ENCODE measurements around the gene TMEM52. TPM values are rescaled to one million over a fixed set of nuclear protein-coding genes. Genes with fewer than 3 reads are reported as not detected.

Gene TMEM52
- total and polyA plus RNA-seq, 2 of the 13 experiments (the other 11 are each of a cell fraction or from before 2014, with no cell fraction given) = 13.2 to 18.7 TPM

- in situ Hi-C loops (cut with HindIII; ENCODE audit: extremely low pct_ligation_motif_present, low pct_unique_long_range_greater_than_20kb) = loop anchor here (5.0 kb wide), 1 partner anchor 87 kb away; no protein-coding TSS in a partner anchor
- 21% methylated on average over 4 of the region's 23 CpGs for WGBS (ENCODE audit: low lambda C conversion rate)
- TF ChIP-seq ARNT2 (CRISPR knock-in tag; IDR thresholded peaks at IDR 0.05; ENCODE audit: low read depth) (no peak; the same call in 1 of the 2 replicates), ZBTB21 (CRISPR knock-in tag; IDR thresholded peaks at IDR 0.05) (no peak), ZNF180 (CRISPR knock-in tag; IDR thresholded peaks at IDR 0.05; ENCODE audit: borderline replicate concordance, low read depth) (0 out of 2 replicates have a peak, but pooled peaks have one; percentile 34), ATF5 (CRISPR knock-in tag; IDR thresholded peaks at IDR 0.05; ENCODE audit: low read depth) (no peak), KDM2A (CRISPR knock-in tag; IDR thresholded peaks at IDR 0.05; ENCODE audit: borderline replicate concordance, low read depth) (peak; percentile 92), PRDM4 (CRISPR knock-in tag; IDR thresholded peaks at IDR 0.05; ENCODE audit: borderline replicate concordance) (no peak), ZNF282 (IDR thresholded peaks at IDR 0.05; ENCODE audit: partially characterized antibody) (no peak), ZFP36L1 (CRISPR knock-in tag; IDR thresholded peaks at IDR 0.05) (no peak), ZNF337 (CRISPR knock-in tag; IDR thresholded peaks at IDR 0.05; ENCODE audit: borderline replicate concordance, low read depth) (0 out of 2 replicates have a peak, but pooled peaks have one; percentile 47), ZKSCAN1 (IDR thresholded peaks at IDR 0.05; ENCODE audit: low read length) (0 out of 2 replicates have a peak, but pooled peaks have one; percentile 38), TRIM24 (CRISPR knock-in tag; IDR thresholded peaks at IDR 0.05) (no peak), BRCA1 (CRISPR knock-in tag; IDR thresholded peaks at IDR 0.05) (0 out of 2 replicates have a peak, but pooled peaks have one; percentile 58), NR2F1 (CRISPR knock-in tag; IDR thresholded peaks at IDR 0.05) (peak; percentile 76 to 88), ZNF556 (CRISPR knock-in tag; IDR thresholded peaks at IDR 0.05; ENCODE audit: borderline replicate concordance) (peak; percentile 41; the same call in 1 of the 2 replicates), ZNF607 (CRISPR knock-in tag; IDR thresholded peaks at IDR 0.05; ENCODE audit: borderline replicate concordance) (0 out of 2 replicates have a peak, but pooled peaks have one; percentile 70), ZNF747 (CRISPR knock-in tag; IDR thresholded peaks at IDR 0.05; ENCODE audit: borderline replicate concordance) (no peak), ZNF274 (CRISPR knock-in tag; IDR thresholded peaks at IDR 0.05) (peak; percentile 56; the same call in 1 of the 2 replicates), MIXL1 (CRISPR knock-in tag; IDR thresholded peaks at IDR 0.05) (no peak), MED1 (CRISPR knock-in tag; IDR thresholded peaks at IDR 0.05) (peak; percentile 85), SCMH1 (CRISPR knock-in tag; IDR thresholded peaks at IDR 0.05; ENCODE audit: borderline replicate concordance) (no peak)
These were observed 40.9 kb upstream of the TMEM52 start for GRCh38 chr1:1959840-1960479.

More at GRCh38 chr1:1959840-1960479, 40.9 kb upstream of the TMEM52 start:
- Histone ChIP-seq H3K27me3 (ENCODE audit: control insufficient read depth in 1 of 2, insufficient read depth in 2 of 2, low read length in 2 of 2) (peaks cover 2 to 57% of the 10 kb centered on the region in 2 experiments; a peak in 4 of 5 replicates), H3K9ac (ENCODE audit: insufficient read depth, low read depth, low read length) (0 out of 2 replicates have a peak overlapping the region, but pooled peaks have one; percentile 7), H3K4me1 (ENCODE audit: insufficient read depth, low read length) (peaks cover 86% of the 10 kb centered on the region), H3K27ac (ENCODE audit: extremely low read length, insufficient read depth, low read length) (no peak overlapping the region), H3K4me2 (ENCODE audit: low read depth, low read length) (peak overlapping the region; percentile 67), H3K4me3 (replicated peaks in 1 of 3; ENCODE audit: insufficient read depth in 1 of 3, low read depth in 2 of 3, low read length in 3 of 3) (peak overlapping the region in 2 of 3 experiments; percentile 23 to 51; a peak in 2 of 6 replicates), H2AFZ (ENCODE audit: low read length) (no peak overlapping the region), H4K20me1 (ENCODE audit: insufficient read depth, low read length) (no peaks in the 10 kb centered on the region), H3K36me3 (replicated peaks in 1 of 2; ENCODE audit: control insufficient read depth in 1 of 2, insufficient read depth in 2 of 2, low read length in 2 of 2) (no peaks in the 10 kb centered on the region), H3K9me3 (ENCODE audit: low read length) (no peaks in the 10 kb centered on the region), H3K79me2 (ENCODE audit: insufficient read depth, low read length) (no peaks in the 10 kb centered on the region)
- CTCF ChIA-PET (ENCODE audit: low intra/inter-chr PET ratio, low total read pairs) = interaction anchor here (1.6 to 3.3 kb wide), 3 partner anchors 14 to 86 kb away, joined by 5 to 30 read pairs (median 6); no protein-coding TSS in a partner anchor
- no TSS peak for BruUV-seq (replicated peaks)
- DNase-seq (ENCODE audit: low spot score) (peak; percentile 81), FAIRE-seq (peak; percentile 70), ATAC-seq (peak; percentile 81)
- intact Hi-C loops (cut with micrococcal nuclease; ENCODE audit: unreplicated experiment) = loop anchor here (1.0 to 5.0 kb wide), 2 partner anchors 14 to 87 kb away; no protein-coding TSS in a partner anchor
- POLR2A ChIA-PET = interaction anchor here (1.0 to 1.9 kb wide), 5 partner anchors 16 to 85 kb away, joined by 3 to 9 read pairs (median 3); no protein-coding TSS in a partner anchor
